ENCODE measurements around the gene CIZ1. TPM values are rescaled to one million over a fixed set of nuclear protein-coding genes. Genes with fewer than 3 reads are reported as not detected.
A peak's percentile ranks its signal among the peaks of the same experiment; 100 is the strongest.
"Not testable (repeated sequence)": the region's sequence is repeated elsewhere in the genome, so short reads cannot be mapped to it uniquely, and the experiment has no call there.

CIZ1 gene
- polyA plus RNA-seq, 2 of the 4 experiments (the other 2 are of a cell fraction): 39.2 to 92.5 TPM

- H3K4me2 ChIP-seq: no peak overlapping the region
- ChIA-PET CTCF (interaction anchor here (0.6 to 1.7 kb wide), 7 partner anchors 14 to 168 kb away, joined by 3 to 6 read pairs (median 4); no protein-coding TSS in a partner anchor), POLR2A (interaction anchor here (0.8 kb wide), 1 partner anchor 73 kb away, joined by 3 read pairs; the partner anchor contains the start of gene BBLN)
- H3K4me3 ChIP-seq: no peak overlapping the region
- no peak for DNase-seq (ENCODE audit: low read depth in 1 of 2, low spot score in 1 of 2)
- H3K27ac ChIP-seq: peak overlapping the region in 1 of 2 experiments; percentile 27; a peak in 1 of 6 replicates
- no peak for FAIRE-seq
- WGBS (ENCODE audit: missing lambda C conversion rate): 93% methylated on average over 21 of the region's 22 CpGs
- H3K4me1 ChIP-seq: no peaks in the 10 kb centered on the region
- TF ChIP-seq EHF (CRISPR knock-in tag; IDR thresholded peaks at IDR 0.05): no peak
- no peak for TF ChIP-seq JUN (IDR thresholded peaks at IDR 0.05)
- TF ChIP-seq NR3C1 (IDR thresholded peaks at IDR 0.05): no peak
- TF ChIP-seq CBX8 (IDR thresholded peaks at IDR 0.05): no peak
- TF ChIP-seq NPAS2 (CRISPR knock-in tag; IDR thresholded peaks at IDR 0.05; ENCODE audit: borderline replicate concordance): no peak
- no peak for TF ChIP-seq CBX2 (IDR thresholded peaks at IDR 0.05; ENCODE audit: borderline replicate concordance, low read depth)
- TF ChIP-seq, protein P1, sequence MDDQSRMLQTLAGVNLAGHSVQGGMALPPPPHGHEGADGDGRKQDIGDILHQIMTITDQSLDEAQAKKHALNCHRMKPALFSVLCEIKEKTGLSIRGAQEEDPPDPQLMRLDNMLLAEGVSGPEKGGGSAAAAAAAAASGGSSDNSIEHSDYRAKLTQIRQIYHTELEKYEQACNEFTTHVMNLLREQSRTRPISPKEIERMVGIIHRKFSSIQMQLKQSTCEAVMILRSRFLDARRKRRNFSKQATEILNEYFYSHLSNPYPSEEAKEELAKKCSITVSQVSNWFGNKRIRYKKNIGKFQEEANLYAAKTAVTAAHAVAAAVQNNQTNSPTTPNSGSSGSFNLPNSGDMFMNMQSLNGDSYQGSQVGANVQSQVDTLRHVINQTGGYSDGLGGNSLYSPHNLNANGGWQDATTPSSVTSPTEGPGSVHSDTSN (IDR thresholded peaks at IDR 0.05): no peak
- no peak for TF ChIP-seq SMC3 (IDR thresholded peaks at IDR 0.05)
- TF ChIP-seq CHD4 (IDR thresholded peaks at IDR 0.05; ENCODE audit: borderline replicate concordance): no peak
- TF ChIP-seq ZC3H11A (IDR thresholded peaks at IDR 0.05): no peak
- no peak for TF ChIP-seq FOSB (CRISPR knock-in tag; IDR thresholded peaks at IDR 0.05)
- TF ChIP-seq TFCP2L1 (CRISPR knock-in tag; IDR thresholded peaks at IDR 0.05): no peak
- TF ChIP-seq PHF8 (IDR thresholded peaks at IDR 0.05; ENCODE audit: borderline replicate concordance, low read depth): no peak
- TF ChIP-seq RARB (CRISPR knock-in tag; IDR thresholded peaks at IDR 0.05): no peak
- no peak for TF ChIP-seq HDAC2 (IDR thresholded peaks at IDR 0.05)
- no peak for TF ChIP-seq ELK1 (IDR thresholded peaks at IDR 0.05; ENCODE audit: low read depth, low read length)
- TF ChIP-seq, protein P2, sequence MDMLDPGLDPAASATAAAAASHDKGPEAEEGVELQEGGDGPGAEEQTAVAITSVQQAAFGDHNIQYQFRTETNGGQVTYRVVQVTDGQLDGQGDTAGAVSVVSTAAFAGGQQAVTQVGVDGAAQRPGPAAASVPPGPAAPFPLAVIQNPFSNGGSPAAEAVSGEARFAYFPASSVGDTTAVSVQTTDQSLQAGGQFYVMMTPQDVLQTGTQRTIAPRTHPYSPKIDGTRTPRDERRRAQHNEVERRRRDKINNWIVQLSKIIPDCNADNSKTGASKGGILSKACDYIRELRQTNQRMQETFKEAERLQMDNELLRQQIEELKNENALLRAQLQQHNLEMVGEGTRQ (IDR thresholded peaks at IDR 0.05): no peak
- no peak for TF ChIP-seq CEBPB (IDR thresholded peaks at IDR 0.05)
- H3K9me3 ChIP-seq: no peaks in the 10 kb centered on the region
- peak; percentile 55 to 57; a peak in 5 of 6 replicates for ATAC-seq
Observed at GRCh38 chr9:128232528-128233428, 41.4 kb upstream of the CIZ1 start.

GRCh38 chr9:128231638-128232527 is 40.5 kb upstream of the CIZ1 start:
- ATAC-seq (peak; percentile 17 to 24; a peak in 3 of 6 replicates), DNase-seq (ENCODE audit: low read depth in 1 of 2, low spot score in 1 of 2) (no peak), FAIRE-seq (no peak)
- Histone ChIP-seq H3K4me1 (no peaks in the 10 kb centered on the region), H3K9me3 (no peaks in the 10 kb centered on the region), H3K4me3 (no peak overlapping the region), H3K4me2 (no peak overlapping the region), H3K27ac (no peak overlapping the region; a peak in 1 of 6 replicates)
- TF ChIP-seq BHLHE40 (IDR thresholded peaks at IDR 0.05; ENCODE audit: low read depth, low read length) (no peak), ESRRA (IDR thresholded peaks at IDR 0.05; ENCODE audit: borderline replicate concordance, low read length) (no peak), CHD2 (IDR thresholded peaks at IDR 0.05; ENCODE audit: low read length, partially characterized antibody) (no peak), HMGXB4 (CRISPR knock-in tag; IDR thresholded peaks at IDR 0.05; ENCODE audit: borderline replicate concordance) (no peak), CTCF (IDR thresholded peaks at IDR 0.05) (no peak), FOSB (CRISPR knock-in tag; IDR thresholded peaks at IDR 0.05) (no peak), EHMT2 (IDR thresholded peaks at IDR 0.05; ENCODE audit: low read depth) (no peak), JUN (IDR thresholded peaks at IDR 0.05) (0 out of 5 replicates have a peak, but pooled peaks of 1 of the 2 experiments have one; percentile 13), NR3C1 (IDR thresholded peaks at IDR 0.05) (no peak)
- whole genome bisulfite sequencing (ENCODE audit: missing lambda C conversion rate): 82% methylated on average over 16 of the region's 16 CpGs
- POLR2A ChIA-PET: no interaction called here
- CTCF ChIA-PET: interaction anchor here (1.0 to 1.7 kb wide), 6 partner anchors 9 to 115 kb away, joined by 3 to 4 read pairs (median 4); no protein-coding TSS in a partner anchor

DNA sequence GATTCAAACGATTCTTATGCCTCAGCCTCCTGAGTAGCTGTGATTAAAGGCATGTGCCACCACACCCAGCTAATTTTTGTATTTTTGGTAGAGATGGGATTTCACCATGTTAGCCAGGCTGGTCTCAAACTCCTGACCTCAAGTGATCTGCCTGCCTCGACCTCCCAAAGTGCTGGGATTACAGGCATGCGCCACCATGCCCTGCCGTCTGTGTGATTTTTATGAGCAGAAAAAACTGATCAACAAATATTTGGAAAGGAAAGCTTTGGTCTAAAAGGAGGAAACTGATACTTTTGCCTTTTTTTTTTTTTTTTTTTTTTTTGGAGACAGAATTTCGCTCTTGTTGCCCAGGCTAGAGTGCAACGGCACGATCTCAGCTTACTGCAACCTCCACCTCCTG is 39.5 kb upstream of the CIZ1 start:
- ATAC-seq; POLR2A ChIA-PET; H3K4me3 ChIP-seq; H3K4me1 ChIP-seq; H3K27ac ChIP-seq; H3K9me3 ChIP-seq; DNase-seq (ENCODE audit: low read depth in 1 of 2, low spot score in 1 of 2); H3K4me2 ChIP-seq; FAIRE-seq: not testable (repeated sequence)
- CTCF ChIA-PET: interaction anchor here (1.2 to 1.7 kb wide), 2 partner anchors 10 to 14 kb away, joined by 3 to 4 read pairs; no protein-coding TSS in a partner anchor
- 89% methylated on average over 7 of the region's 7 CpGs for WGBS (ENCODE audit: missing lambda C conversion rate)
